Measurements from ENCODE around the gene TPSB2. TPM values are rescaled to one million over a fixed set of nuclear protein-coding genes. Genes with fewer than 3 reads are reported as not detected.
"Not testable (repeated sequence)": the region's sequence is repeated elsewhere in the genome, so short reads cannot be mapped to it uniquely, and the experiment has no call there.

The TPSB2 gene
- total RNA-seq, 3 donors from 2014 or later: 3.7 to 21.0 (median 8.2) TPM

- Histone ChIP-seq H3K9me3 (no peaks in the 10 kb centered on the region), H3K4me1 (ENCODE audit: low read depth) (no peaks in the 10 kb centered on the region), H3K36me3 (ENCODE audit: low read depth) (no peaks in the 10 kb centered on the region), H3K4me3 (no peak overlapping the region)
- no peak for ATAC-seq
- TF ChIP-seq, protein P1, sequence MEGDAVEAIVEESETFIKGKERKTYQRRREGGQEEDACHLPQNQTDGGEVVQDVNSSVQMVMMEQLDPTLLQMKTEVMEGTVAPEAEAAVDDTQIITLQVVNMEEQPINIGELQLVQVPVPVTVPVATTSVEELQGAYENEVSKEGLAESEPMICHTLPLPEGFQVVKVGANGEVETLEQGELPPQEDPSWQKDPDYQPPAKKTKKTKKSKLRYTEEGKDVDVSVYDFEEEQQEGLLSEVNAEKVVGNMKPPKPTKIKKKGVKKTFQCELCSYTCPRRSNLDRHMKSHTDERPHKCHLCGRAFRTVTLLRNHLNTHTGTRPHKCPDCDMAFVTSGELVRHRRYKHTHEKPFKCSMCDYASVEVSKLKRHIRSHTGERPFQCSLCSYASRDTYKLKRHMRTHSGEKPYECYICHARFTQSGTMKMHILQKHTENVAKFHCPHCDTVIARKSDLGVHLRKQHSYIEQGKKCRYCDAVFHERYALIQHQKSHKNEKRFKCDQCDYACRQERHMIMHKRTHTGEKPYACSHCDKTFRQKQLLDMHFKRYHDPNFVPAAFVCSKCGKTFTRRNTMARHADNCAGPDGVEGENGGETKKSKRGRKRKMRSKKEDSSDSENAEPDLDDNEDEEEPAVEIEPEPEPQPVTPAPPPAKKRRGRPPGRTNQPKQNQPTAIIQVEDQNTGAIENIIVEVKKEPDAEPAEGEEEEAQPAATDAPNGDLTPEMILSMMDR (IDR thresholded peaks at IDR 0.05): no peak
- intact Hi-C loops (cut with DNase I, micrococcal nuclease): no loop called here
- no peak for DNase-seq
Observed at GRCh38 chr16:1195393-1195666, 34.7 kb downstream of the TPSB2 start.

GRCh38 chr16:1194665-1195392 lies 35.2 kb downstream of the TPSB2 start:
- DNase-seq (no peak), ATAC-seq (peak; percentile 16)
- TF ChIP-seq, protein P1 (IDR thresholded peaks at IDR 0.05): peak; percentile 24
- intact Hi-C loops (cut with DNase I, micrococcal nuclease): no loop called here
- no peak overlapping the region for H3K4me3 ChIP-seq
- no peaks in the 10 kb centered on the region for H3K36me3 ChIP-seq (ENCODE audit: low read depth)
- H3K4me1 ChIP-seq (ENCODE audit: low read depth): no peaks in the 10 kb centered on the region
- H3K9me3 ChIP-seq: no peaks in the 10 kb centered on the region

DNA sequence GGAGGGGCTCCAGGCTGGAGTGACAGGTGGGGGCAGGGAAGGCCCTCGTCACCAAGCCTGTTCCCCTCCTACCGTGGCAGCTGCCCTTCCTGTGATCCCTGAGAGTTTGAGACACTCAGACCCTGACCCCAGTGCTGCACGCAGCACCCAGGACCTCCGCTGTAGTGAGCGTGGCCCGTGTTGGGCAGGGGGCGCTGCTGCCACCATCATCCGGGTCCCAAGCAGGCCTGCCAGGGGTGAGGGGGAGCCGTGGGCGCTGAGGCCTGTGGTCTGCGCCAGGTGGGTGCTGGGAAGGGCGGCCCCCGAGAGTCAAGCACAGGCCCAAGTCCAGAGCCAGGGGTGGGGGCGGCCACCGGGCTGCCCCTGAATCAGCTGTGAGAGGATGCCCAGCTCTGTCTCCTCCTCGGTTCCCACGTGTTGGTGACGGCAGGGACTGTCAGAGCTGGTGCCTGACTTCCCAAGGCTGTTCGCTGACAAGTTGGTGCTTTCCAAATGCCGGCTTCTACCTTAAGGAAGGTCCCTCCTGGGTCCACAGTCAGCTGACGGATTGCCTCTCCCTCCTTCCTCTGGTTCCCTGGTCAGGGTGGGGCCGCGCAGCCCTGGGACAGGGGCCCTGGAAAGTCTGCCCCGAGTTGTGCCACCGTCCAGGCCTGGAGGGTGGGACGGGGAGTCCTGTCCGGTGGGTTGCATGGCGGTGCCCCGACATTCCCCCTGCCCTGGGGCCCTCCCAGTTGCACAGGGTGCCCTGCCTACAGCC lies 36.0 kb downstream of the TPSB2 start:
- intact Hi-C loops (cut with DNase I, micrococcal nuclease): no loop called here
- Histone ChIP-seq H3K36me3 (ENCODE audit: low read depth) (no peaks in the 10 kb centered on the region), H3K4me3 (no peak overlapping the region), H3K4me1 (ENCODE audit: low read depth) (no peaks in the 10 kb centered on the region), H3K9me3 (no peaks in the 10 kb centered on the region)
- TF ChIP-seq, protein P1 (IDR thresholded peaks at IDR 0.05): no peak
- no peak for DNase-seq
- no peak for ATAC-seq

GRCh38 chr16:1193143-1193824 lies 36.7 kb downstream of the TPSB2 start:
- Histone ChIP-seq H3K9me3 (no peaks in the 10 kb centered on the region), H3K4me3 (no peak overlapping the region), H3K36me3 (ENCODE audit: low read depth) (no peaks in the 10 kb centered on the region), H3K4me1 (ENCODE audit: low read depth) (no peaks in the 10 kb centered on the region)
- intact Hi-C loops (cut with DNase I, micrococcal nuclease): no loop called here
- DNase-seq (no peak), ATAC-seq (peak; percentile 23)
- TF ChIP-seq, protein P1 (IDR thresholded peaks at IDR 0.05): no peak

DNA sequence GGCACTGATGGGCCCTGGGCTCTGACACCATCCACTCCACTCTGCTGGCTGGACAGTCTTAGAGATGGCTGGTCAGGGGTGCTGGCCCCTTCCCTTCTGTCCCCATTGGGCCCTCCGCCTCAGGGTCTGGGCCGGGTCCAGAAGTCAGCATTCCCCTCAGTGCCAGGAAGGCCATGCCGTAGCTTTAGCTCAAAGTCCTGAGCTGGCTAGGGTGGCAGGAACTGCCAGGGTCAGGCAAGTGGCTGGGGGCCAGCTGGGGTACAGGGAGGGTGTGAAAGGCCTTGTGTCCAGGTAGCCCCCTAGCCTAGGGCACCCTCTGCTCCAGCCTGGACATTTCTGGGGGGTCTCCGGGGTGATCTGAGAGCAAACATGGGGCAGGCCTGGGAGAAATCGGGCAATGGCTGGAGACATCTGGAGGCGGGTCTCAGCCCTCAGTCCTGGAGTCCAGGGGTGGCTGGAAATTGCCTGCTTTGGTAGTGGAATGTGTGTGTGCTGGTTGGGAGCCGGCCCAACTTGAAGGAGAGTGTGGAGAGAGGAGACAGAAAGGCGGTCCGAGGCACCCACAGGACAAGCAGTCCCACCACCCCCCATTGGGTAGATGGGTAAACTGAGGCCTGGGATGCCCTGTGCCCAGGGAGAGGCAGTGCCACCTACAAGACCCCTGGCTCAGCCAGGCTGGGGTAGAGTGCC lies 37.5 kb downstream of the TPSB2 start:
- H3K4me1 ChIP-seq (ENCODE audit: low read depth): no peaks in the 10 kb centered on the region
- intact Hi-C loops (cut with DNase I, micrococcal nuclease): no loop called here
- ATAC-seq: no peak
- DNase-seq: no peak
- H3K36me3 ChIP-seq (ENCODE audit: low read depth): no peaks in the 10 kb centered on the region
- TF ChIP-seq, protein P1 (IDR thresholded peaks at IDR 0.05): no peak
- no peak overlapping the region for H3K4me3 ChIP-seq
- no peaks in the 10 kb centered on the region for H3K9me3 ChIP-seq

GRCh38 chr16:1190789-1191188 lies 39.2 kb downstream of the TPSB2 start:
- H3K9me3 ChIP-seq; H3K36me3 ChIP-seq (ENCODE audit: low read depth); H3K4me1 ChIP-seq (ENCODE audit: low read depth); intact Hi-C loops (cut with DNase I, micrococcal nuclease); DNase-seq; H3K4me3 ChIP-seq; ATAC-seq: not testable (repeated sequence)

Data from mucosa of descending colon (tissue), 3 donors.